Measurements from ENCODE around the gene SPZ1. TPM values are rescaled to one million over a fixed set of nuclear protein-coding genes. Genes with fewer than 3 reads are reported as not detected.
A peak's percentile ranks its signal among the peaks of the same experiment; 100 is the strongest.
"Not testable (repeated sequence)": the region's sequence is repeated elsewhere in the genome, so short reads cannot be mapped to it uniquely, and the experiment has no call there.

SPZ1 gene
- total RNA-seq, 8 experiments from 2014 or later = 0.21 to 0.51 (median 0.28) TPM; not detected in 5

DNA sequence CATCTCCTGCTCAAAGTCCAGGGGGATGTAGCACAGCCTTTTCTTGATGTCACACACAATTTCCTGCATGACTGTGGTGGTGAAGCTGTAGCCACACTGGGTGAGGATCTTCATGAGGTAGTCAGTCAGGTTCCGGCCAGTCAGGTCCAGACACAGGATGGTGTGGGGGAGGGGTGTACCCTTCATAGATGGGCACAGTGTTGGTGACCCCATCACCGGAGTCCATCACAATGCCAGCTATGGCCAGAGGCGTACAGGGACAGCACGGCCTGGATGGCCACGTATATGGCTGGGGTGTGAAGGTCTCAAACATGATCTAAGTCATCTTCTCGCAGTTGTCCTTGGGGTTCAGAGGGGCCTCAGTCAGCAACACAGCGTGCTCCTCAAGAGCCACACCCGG lies 19.7 kb upstream of the SPZ1 start:
- no peaks in the 10 kb centered on the region for H3K4me1 ChIP-seq (replicated peaks in 1 of 2)

DNA sequence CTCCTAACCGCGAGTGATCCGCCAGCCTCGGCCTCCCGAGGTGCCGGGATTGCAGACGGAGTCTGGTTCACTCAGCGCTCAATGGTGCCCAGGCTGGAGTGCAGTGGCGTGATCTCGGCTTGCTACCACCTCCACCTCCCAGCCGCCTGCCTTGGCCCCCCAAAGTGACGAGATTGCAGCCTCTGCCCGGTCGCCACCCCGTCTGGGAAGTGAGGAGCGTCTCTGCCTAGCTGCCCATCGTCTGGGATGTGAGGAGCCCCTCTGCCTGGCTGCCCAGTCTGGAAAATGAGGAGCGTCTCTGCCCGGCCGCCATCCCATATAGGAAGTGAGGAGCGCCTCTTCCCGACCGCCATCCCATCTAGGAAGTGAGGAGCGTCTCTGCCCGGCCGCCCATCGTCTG lies 19.0 kb upstream of the SPZ1 start:
- H3K4me1 ChIP-seq (replicated peaks in 1 of 2); H3K4me3 ChIP-seq; H3K27ac ChIP-seq; ATAC-seq (replicated peaks in 6 of 8): not testable (repeated sequence)
- in situ Hi-C loops (cut with MboI; ENCODE audit: low pct_unique_long_range_greater_than_20kb in 2 of 9, low sequenced_read_pairs in 9 of 9, unreplicated experiment in 9 of 9) = loop anchor here in 1 of 9 experiments (10.0 to 25.0 kb wide), 2 partner anchors 206 to 413 kb away; no protein-coding TSS in a partner anchor
- no CpG with 5 or more reads among the region's 27 CpGs for WGBS, 10 experiments

More for the DNA sequence above, 19.7 kb upstream of the SPZ1 start:
- no peak for ATAC-seq (replicated peaks in 6 of 8)
- in situ Hi-C loops (cut with MboI; ENCODE audit: low pct_unique_long_range_greater_than_20kb in 2 of 9, low sequenced_read_pairs in 9 of 9, unreplicated experiment in 9 of 9) = loop anchor here in 1 of 9 experiments (10.0 to 25.0 kb wide), 2 partner anchors 205 to 413 kb away; no protein-coding TSS in a partner anchor
- Histone ChIP-seq H3K4me3 (no peak overlapping the region), H3K27ac (no peak overlapping the region)
- 95% methylated on average over 4 of the region's 8 CpGs; no CpG with 5 or more reads in 9 of the 10 experiments for WGBS, 10 experiments

DNA sequence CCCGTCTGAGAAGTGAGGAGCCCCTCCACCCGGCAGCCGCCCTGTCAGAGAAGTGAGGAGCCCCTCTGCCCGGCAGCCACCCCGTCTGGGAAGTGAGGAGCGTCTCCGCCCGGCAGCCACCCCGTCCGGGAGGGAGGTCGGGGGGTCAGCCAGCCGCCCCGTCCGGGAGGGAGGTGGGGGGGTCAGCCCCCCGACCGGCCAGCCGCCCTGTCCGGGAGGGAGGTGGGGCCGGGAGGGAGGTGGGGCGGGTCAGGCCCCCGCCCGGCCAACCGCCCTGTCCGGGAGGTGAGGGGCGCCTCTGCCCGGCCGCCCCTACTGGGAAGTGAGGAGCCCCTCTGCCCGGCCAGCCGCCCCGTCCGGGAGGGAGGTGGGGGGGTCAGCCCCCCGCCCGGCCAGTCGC lies 18.5 kb upstream of the SPZ1 start:
- H3K4me3 ChIP-seq; H3K4me1 ChIP-seq (replicated peaks in 1 of 2); ATAC-seq (replicated peaks in 6 of 8); H3K27ac ChIP-seq: not testable (repeated sequence)
- in situ Hi-C loops (cut with MboI; ENCODE audit: low pct_unique_long_range_greater_than_20kb in 2 of 9, low sequenced_read_pairs in 9 of 9, unreplicated experiment in 9 of 9) = loop anchor here in 1 of 9 experiments (10.0 to 25.0 kb wide), 2 partner anchors 207 to 414 kb away; no protein-coding TSS in a partner anchor
- WGBS, 10 experiments = no CpG with 5 or more reads among the region's 34 CpGs

DNA sequence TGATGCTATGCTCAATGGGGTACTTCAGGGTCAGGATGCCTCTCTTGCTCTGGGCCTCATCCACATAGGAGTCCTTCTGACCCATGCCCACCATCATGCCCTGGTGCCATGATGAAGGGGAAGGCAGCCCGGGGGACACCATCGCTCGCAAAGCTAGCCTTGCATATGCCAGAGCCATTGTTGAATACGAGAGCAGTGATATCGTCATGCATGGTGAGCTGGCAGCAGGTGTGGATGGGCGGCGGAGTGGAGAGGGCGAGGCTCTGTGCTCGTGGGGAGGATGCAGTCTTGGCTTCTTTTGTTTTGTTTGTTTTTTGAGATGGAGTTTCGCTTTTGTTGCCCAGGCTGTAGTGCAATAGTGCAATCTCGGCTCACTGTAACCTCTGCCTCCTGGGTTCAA lies 17.2 kb upstream of the SPZ1 start:
- in situ Hi-C loops (cut with MboI; ENCODE audit: low pct_unique_long_range_greater_than_20kb in 2 of 9, low sequenced_read_pairs in 9 of 9, unreplicated experiment in 9 of 9) = loop anchor here in 1 of 9 experiments (10.0 to 25.0 kb wide), 2 partner anchors 208 to 415 kb away; no protein-coding TSS in a partner anchor
- 76 to 100% (median 93%) methylated on average over 1 to 8 of the region's 11 CpGs; no CpG with 5 or more reads in 5 of the 10 experiments for WGBS, 10 experiments
- ATAC-seq (replicated peaks in 6 of 8) = no peak
- H3K4me3 ChIP-seq = no peak overlapping the region
- H3K27ac ChIP-seq = no peak overlapping the region
- no peaks in the 10 kb centered on the region for H3K4me1 ChIP-seq (replicated peaks in 1 of 2)

DNA sequence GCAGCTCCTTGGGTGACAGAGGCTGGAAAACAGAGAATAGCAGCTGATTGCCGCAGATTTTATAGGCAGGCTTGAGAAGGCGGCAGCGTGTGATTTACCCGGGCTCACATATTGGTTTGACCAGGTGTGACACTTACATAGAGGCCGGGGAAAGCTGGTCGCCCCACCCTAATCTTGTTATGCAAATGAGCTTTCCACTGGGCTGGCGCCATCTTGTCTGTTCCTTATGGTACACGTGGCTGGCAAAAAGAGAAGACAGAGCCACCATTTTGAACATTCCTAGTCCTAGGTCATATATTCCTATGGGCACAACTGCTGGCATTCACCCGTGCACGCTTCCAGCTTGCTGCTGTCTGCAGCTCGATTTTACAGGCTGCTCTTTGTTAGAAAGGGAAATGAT lies 11.3 kb upstream of the SPZ1 start:
- no peak overlapping the region for H3K4me3 ChIP-seq
- in situ Hi-C loops (cut with MboI; ENCODE audit: low pct_unique_long_range_greater_than_20kb in 2 of 9, low sequenced_read_pairs in 9 of 9, unreplicated experiment in 9 of 9) = loop anchor here in 1 of 9 experiments (10.0 to 25.0 kb wide), 2 partner anchors 214 to 421 kb away; no protein-coding TSS in a partner anchor
- no peak overlapping the region for H3K27ac ChIP-seq
- no peaks in the 10 kb centered on the region for H3K4me1 ChIP-seq (replicated peaks in 1 of 2)
- ATAC-seq (replicated peaks in 6 of 8) = no peak
- WGBS, 10 experiments = 55 to 94% (median 78%) methylated on average over 3 to 9 of the region's 11 CpGs; no CpG with 5 or more reads in 2 of the 10 experiments

DNA sequence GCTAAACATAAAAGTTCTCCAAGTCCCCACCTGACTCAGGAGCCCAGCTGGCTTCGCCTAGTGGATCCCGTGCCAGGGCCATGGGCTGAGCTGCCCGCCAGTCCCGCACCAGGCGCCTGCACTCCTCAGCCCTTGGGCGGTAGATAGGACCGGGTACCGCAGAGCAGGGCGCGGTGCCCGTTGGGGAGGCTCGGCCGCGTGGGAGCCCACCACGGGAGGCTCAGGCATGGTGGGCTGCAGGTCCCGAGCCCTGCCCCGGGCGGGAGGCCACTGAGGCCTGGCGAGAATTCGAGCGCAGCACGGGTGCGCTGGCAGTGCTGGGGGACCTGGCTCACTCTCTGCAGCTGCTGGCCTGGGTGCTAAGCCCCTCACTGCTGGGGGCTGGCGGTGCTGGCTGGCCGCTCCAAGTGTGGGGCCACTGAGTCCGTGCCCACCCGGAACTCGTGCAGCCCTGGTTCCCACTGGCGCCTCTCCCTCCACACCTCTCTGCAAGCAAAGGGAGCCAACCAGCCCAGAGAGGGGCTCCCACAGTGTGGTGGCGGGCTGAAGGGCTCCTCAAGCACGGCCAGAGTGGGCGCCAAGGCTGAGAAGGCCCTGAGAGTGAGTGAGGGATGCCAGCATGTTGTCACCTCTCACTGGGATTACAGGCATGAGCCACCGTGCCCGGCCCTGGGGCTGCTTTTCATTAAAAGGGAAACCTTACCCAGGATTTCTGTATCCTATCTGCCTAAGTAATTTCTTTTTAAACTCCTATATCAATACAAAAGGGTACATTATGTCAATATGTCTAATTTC lies 9.7 kb upstream of the SPZ1 start:
- Histone ChIP-seq H3K4me3 (no peak overlapping the region), H3K4me1 (replicated peaks in 1 of 2) (no peaks in the 10 kb centered on the region), H3K27ac (no peak overlapping the region)
- WGBS, 10 experiments = 80 to 100% (median 96%) methylated on average over 1 to 10 of the region's 34 CpGs; no CpG with 5 or more reads in 5 of the 10 experiments
- ATAC-seq (replicated peaks in 6 of 8) = no peak
- in situ Hi-C loops (cut with MboI; ENCODE audit: low pct_unique_long_range_greater_than_20kb in 2 of 9, low sequenced_read_pairs in 9 of 9, unreplicated experiment in 9 of 9) = loop anchor here in 1 of 9 experiments (10.0 to 25.0 kb wide), 2 partner anchors 215 to 423 kb away; no protein-coding TSS in a partner anchor

DNA sequence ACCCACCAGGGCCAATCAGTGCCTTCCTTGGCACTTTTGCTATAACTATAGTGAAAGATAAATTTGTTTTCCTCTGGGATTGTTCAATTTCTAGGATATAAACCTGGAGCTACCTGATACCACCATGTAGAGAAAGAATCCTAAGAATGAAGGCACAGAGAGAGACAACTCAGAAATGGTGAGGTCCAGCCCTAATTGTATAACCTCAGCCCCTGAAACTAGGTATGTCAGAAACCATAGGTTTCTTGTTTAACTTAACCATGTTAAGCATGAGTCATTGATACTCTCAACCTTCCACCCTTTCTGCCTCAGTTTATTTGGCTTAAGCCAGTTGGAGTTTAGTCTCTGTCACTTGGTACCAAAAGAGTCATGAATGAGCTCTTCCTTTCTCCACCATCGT lies 4.6 kb upstream of the SPZ1 start:
- H3K27ac ChIP-seq = no peak overlapping the region
- H3K4me1 ChIP-seq (replicated peaks in 1 of 2) = peaks cover 0 to 8% of the 10 kb centered on the region in 2 donors
- ATAC-seq (replicated peaks in 6 of 8) = no peak
- in situ Hi-C loops (cut with MboI; ENCODE audit: low pct_unique_long_range_greater_than_20kb in 2 of 9, low sequenced_read_pairs in 9 of 9, unreplicated experiment in 9 of 9) = loop anchor here in 1 of 9 experiments (25.0 kb wide), 1 partner anchor 428 kb away; no protein-coding TSS in a partner anchor
- H3K4me3 ChIP-seq = no peak overlapping the region
- 20 to 100% (median 70%) methylated on average over 1 of the region's 1 CpG; no CpG with 5 or more reads in 4 of the 10 experiments for WGBS, 10 experiments

DNA sequence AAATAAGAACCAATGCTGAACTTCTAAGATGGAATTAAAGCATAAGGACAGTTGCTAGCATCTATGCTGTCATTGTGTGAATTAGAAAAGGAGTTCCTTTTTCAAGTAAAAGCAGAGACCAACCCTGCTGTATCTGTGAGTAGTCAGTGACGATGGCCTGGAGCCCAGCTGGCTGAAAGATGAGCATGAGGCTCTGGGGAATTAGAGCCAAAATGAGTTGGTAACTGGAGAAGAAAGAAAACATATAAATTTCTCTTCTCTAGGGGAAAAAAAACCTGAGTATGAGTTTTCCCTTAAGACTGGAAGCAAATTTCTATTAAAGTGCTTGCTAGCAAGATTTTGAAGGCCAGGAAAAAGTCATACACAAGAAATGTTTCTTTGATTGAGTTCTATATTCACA lies 1.6 kb upstream of the SPZ1 start:
- H3K27ac ChIP-seq = no peak overlapping the region
- WGBS, 10 experiments = 0 to 58% (median 41%) methylated on average over 1 of the region's 1 CpG; no CpG with 5 or more reads in 2 of the 10 experiments
- peak in 3 of 8 experiments; percentile 26 to 33 (median 31) for ATAC-seq (replicated peaks in 6 of 8)

DNA sequence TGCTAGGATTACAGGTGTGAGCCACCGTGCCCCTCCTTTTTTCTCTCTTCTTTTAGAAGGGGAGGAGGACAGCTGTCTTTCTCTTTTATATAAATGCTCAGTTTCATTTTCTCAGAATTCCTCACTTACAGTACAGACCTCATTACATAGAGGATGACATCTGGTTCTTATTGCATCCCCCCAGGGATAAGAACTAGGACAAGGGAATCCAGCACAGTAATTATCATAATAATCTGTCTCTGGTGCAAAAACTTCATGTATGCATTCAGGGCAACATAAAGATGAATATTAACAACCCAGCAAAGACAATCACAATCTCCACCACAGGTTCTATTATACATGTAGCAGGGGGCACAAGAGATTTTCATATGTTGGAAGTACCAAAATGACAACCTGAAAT lies 5.1 kb downstream of the SPZ1 start:
- 0 to 100% (median 86%) methylated on average over 1 of the region's 1 CpG; no CpG with 5 or more reads in 5 of the 10 experiments for WGBS, 10 experiments
- Histone ChIP-seq H3K27ac (no peak overlapping the region), H3K4me1 (replicated peaks in 1 of 2) (no peaks in the 10 kb centered on the region), H3K4me3 (no peak overlapping the region)
- in situ Hi-C loops (cut with MboI; ENCODE audit: low pct_unique_long_range_greater_than_20kb in 2 of 9, low sequenced_read_pairs in 9 of 9, unreplicated experiment in 9 of 9) = loop anchor here in 1 of 9 experiments (25.0 kb wide), 1 partner anchor 438 kb away; no protein-coding TSS in a partner anchor
- ATAC-seq (replicated peaks in 6 of 8) = peak in 1 of 8 experiments; percentile 93

More for the DNA sequence above, 1.6 kb upstream of the SPZ1 start:
- Histone ChIP-seq H3K4me3 (no peak overlapping the region), H3K4me1 (replicated peaks in 1 of 2) (peaks cover 0 to 8% of the 10 kb centered on the region in 2 donors)
- in situ Hi-C loops (cut with MboI; ENCODE audit: low pct_unique_long_range_greater_than_20kb in 2 of 9, low sequenced_read_pairs in 9 of 9, unreplicated experiment in 9 of 9) = loop anchor here in 1 of 9 experiments (25.0 kb wide), 1 partner anchor 431 kb away; no protein-coding TSS in a partner anchor

DNA sequence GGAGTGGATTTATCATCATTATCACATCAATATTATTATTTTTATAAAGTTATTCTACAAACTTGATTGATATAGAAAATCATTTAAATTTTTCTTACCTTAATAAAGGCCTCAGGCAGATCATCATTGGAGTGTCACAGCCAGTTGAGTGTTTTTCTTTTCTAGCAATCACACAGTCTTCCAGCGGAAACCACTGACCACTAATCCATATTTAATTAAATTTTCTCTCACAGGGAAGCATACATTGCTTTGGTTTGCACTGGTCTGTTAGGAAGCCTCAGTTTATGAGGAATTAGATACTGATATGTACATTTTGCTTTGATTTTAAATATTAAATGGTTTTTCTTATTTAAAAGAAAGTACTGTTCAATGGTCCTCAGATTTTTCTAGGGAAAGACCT lies 6.7 kb downstream of the SPZ1 start:
- in situ Hi-C loops (cut with MboI; ENCODE audit: low pct_unique_long_range_greater_than_20kb in 2 of 9, low sequenced_read_pairs in 9 of 9, unreplicated experiment in 9 of 9) = no loop called here
- 43 to 100% (median 90%) methylated on average over 1 of the region's 1 CpG; no CpG with 5 or more reads in 4 of the 10 experiments for WGBS, 10 experiments
- no peaks in the 10 kb centered on the region for H3K4me1 ChIP-seq (replicated peaks in 1 of 2)
- no peak overlapping the region for H3K4me3 ChIP-seq
- ATAC-seq (replicated peaks in 6 of 8) = peak in 1 of 8 experiments; percentile 25
- H3K27ac ChIP-seq = no peak overlapping the region

DNA sequence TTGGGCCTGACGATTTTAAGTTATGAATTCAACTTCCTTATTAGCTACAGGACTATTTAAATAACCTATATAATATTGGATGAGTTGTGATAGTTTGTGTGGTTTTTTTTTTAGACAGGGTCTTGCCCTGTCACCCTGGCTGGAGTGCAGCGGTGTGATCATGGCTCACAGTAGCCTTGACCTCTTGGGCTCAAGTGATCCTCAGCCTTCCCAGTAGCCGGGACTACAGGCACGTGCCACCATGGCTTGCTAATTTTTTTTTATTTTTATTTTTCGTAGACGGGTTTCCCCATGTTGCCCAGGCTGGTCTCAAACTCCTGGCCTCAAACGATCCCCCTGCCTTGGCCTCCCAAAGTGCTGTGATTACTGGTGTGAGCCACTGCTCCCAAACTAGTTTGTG lies 17.6 kb downstream of the SPZ1 start:
- WGBS, 10 experiments = 0 to 100% (median 65%) methylated on average over 1 to 7 of the region's 7 CpGs; no CpG with 5 or more reads in 1 of the 10 experiments
- in situ Hi-C loops (cut with MboI; ENCODE audit: low pct_unique_long_range_greater_than_20kb in 2 of 9, low sequenced_read_pairs in 9 of 9, unreplicated experiment in 9 of 9) = no loop called here
- no peaks in the 10 kb centered on the region for H3K4me1 ChIP-seq (replicated peaks in 1 of 2)
- ATAC-seq (replicated peaks in 6 of 8) = no peak
- H3K27ac ChIP-seq = no peak overlapping the region
- no peak overlapping the region for H3K4me3 ChIP-seq

DNA sequence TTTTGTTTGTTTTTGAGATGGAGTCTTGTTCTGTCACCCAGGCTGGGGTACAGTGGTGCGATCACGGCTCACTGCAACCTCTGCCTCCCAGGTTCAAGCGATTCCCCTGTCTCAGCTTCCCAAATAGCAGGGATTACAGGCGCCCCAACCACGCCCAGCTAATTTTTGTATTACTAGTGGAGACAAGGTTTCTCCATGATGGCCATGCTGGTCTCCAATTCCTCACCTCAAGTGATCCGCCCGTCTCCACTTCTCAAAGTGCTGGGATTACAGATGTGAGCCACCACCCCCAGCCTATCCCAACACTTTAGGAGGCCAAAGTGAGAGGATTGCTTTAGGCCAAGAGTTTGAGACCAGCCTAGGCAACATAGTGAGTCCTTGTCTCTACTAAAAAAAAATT lies 19.3 kb downstream of the SPZ1 start:
- no peak for ATAC-seq (replicated peaks in 6 of 8)
- Histone ChIP-seq H3K4me1 (replicated peaks in 1 of 2) (no peaks in the 10 kb centered on the region), H3K27ac (no peak overlapping the region), H3K4me3 (no peak overlapping the region)
- WGBS, 10 experiments = 50 to 95% (median 80%) methylated on average over 2 to 5 of the region's 7 CpGs; no CpG with 5 or more reads in 5 of the 10 experiments
- in situ Hi-C loops (cut with MboI; ENCODE audit: low pct_unique_long_range_greater_than_20kb in 2 of 9, low sequenced_read_pairs in 9 of 9, unreplicated experiment in 9 of 9) = no loop called here
